Measurements from ENCODE around the gene KCNG4. TPM values are rescaled to one million over a fixed set of nuclear protein-coding genes. Genes with fewer than 3 reads are reported as not detected.

The KCNG4 gene
- total and polyA plus RNA-seq, 2 experiments from 2014 or later: 0.07 TPM; not detected in 1

DNA sequence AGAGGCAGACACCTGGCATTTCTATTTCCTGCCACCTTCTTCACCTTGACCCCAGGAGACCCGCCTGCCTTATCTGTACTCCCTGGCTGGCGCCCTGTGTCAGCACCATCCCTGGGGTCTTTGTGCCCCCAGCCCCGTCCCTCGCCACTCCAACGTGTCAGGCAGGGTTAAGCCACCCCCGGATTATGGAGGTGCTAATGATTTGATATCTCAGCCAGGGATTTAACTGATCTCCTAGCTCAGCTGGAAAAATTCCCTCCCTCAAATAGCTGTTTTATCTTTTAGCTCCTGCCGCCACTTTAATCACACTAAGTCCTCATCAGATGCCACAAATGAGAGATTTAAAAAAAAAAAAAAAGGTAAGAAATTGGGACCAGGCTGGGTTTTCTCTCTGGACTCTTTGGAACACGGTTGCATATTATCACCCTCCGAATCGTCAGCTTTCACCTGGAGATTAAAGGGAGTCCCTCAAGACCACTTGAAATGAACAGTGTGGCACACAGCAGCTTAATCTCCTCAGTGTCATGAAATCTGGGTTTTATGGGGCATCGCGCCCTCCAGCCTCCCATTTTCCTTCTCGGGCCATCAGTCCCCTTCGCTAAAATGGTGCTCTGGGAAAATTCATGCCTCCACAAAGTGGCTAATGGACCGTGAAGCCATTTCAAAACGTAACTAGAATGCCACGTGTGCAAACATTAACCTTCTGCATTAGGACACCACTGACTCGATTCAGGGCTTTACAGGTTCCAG is 28.7 kb upstream of the KCNG4 start:
- no peak for ATAC-seq
- no peaks in the 10 kb centered on the region for H3K79me2 ChIP-seq (replicated peaks; ENCODE audit: insufficient read depth)
- no peak for TF ChIP-seq POLR2AphosphoS5 (IDR thresholded peaks at IDR 0.05; ENCODE audit: low read depth)
- no peak for TF ChIP-seq EZH2 (IDR thresholded peaks at IDR 0.05; ENCODE audit: low read depth, unreplicated experiment)
- no peak for TF ChIP-seq JUNB (IDR thresholded peaks at IDR 0.05; ENCODE audit: unreplicated experiment)
- TF ChIP-seq, protein P1, sequence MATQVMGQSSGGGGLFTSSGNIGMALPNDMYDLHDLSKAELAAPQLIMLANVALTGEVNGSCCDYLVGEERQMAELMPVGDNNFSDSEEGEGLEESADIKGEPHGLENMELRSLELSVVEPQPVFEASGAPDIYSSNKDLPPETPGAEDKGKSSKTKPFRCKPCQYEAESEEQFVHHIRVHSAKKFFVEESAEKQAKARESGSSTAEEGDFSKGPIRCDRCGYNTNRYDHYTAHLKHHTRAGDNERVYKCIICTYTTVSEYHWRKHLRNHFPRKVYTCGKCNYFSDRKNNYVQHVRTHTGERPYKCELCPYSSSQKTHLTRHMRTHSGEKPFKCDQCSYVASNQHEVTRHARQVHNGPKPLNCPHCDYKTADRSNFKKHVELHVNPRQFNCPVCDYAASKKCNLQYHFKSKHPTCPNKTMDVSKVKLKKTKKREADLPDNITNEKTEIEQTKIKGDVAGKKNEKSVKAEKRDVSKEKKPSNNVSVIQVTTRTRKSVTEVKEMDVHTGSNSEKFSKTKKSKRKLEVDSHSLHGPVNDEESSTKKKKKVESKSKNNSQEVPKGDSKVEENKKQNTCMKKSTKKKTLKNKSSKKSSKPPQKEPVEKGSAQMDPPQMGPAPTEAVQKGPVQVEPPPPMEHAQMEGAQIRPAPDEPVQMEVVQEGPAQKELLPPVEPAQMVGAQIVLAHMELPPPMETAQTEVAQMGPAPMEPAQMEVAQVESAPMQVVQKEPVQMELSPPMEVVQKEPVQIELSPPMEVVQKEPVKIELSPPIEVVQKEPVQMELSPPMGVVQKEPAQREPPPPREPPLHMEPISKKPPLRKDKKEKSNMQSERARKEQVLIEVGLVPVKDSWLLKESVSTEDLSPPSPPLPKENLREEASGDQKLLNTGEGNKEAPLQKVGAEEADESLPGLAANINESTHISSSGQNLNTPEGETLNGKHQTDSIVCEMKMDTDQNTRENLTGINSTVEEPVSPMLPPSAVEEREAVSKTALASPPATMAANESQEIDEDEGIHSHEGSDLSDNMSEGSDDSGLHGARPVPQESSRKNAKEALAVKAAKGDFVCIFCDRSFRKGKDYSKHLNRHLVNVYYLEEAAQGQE (IDR thresholded peaks at IDR 0.05; ENCODE audit: unreplicated experiment): no peak
- no peak for TF ChIP-seq ETS1 (IDR thresholded peaks at IDR 0.05)
- TF ChIP-seq, protein P2, sequence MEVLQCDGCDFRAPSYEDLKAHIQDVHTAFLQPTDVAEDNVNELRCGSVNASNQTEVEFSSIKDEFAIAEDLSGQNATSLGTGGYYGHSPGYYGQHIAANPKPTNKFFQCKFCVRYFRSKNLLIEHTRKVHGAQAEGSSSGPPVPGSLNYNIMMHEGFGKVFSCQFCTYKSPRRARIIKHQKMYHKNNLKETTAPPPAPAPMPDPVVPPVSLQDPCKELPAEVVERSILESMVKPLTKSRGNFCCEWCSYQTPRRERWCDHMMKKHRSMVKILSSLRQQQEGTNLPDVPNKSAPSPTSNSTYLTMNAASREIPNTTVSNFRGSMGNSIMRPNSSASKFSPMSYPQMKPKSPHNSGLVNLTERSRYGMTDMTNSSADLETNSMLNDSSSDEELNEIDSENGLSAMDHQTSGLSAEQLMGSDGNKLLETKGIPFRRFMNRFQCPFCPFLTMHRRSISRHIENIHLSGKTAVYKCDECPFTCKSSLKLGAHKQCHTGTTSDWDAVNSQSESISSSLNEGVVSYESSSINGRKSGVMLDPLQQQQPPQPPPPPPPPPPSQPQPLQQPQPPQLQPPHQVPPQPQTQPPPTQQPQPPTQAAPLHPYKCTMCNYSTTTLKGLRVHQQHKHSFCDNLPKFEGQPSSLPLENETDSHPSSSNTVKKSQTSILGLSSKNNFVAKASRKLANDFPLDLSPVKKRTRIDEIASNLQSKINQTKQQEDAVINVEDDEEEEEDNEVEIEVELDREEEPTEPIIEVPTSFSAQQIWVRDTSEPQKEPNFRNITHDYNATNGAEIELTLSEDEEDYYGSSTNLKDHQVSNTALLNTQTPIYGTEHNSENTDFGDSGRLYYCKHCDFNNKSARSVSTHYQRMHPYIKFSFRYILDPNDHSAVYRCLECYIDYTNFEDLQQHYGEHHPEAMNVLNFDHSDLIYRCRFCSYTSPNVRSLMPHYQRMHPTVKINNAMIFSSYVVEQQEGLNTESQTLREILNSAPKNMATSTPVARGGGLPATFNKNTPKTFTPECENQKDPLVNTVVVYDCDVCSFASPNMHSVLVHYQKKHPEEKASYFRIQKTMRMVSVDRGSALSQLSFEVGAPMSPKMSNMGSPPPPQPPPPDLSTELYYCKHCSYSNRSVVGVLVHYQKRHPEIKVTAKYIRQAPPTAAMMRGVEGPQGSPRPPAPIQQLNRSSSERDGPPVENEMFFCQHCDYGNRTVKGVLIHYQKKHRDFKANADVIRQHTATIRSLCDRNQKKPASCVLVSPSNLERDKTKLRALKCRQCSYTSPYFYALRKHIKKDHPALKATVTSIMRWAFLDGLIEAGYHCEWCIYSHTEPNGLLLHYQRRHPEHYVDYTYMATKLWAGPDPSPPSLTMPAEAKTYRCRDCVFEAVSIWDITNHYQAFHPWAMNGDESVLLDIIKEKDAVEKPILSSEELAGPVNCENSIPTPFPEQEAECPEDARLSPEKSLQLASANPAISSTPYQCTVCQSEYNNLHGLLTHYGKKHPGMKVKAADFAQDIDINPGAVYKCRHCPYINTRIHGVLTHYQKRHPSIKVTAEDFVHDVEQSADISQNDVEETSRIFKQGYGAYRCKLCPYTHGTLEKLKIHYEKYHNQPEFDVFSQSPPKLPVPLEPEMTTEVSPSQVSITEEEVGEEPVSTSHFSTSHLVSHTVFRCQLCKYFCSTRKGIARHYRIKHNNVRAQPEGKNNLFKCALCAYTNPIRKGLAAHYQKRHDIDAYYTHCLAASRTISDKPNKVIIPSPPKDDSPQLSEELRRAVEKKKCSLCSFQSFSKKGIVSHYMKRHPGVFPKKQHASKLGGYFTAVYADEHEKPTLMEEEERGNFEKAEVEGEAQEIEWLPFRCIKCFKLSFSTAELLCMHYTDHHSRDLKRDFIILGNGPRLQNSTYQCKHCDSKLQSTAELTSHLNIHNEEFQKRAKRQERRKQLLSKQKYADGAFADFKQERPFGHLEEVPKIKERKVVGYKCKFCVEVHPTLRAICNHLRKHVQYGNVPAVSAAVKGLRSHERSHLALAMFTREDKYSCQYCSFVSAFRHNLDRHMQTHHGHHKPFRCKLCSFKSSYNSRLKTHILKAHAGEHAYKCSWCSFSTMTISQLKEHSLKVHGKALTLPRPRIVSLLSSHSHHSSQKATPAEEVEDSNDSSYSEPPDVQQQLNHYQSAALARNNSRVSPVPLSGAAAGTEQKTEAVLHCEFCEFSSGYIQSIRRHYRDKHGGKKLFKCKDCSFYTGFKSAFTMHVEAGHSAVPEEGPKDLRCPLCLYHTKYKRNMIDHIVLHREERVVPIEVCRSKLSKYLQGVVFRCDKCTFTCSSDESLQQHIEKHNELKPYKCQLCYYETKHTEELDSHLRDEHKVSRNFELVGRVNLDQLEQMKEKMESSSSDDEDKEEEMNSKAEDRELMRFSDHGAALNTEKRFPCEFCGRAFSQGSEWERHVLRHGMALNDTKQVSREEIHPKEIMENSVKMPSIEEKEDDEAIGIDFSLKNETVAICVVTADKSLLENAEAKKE (CRISPR knock-in tag; IDR thresholded peaks at IDR 0.05): no peak
- TF ChIP-seq STAT1 (IDR thresholded peaks at IDR 0.05; ENCODE audit: unreplicated experiment): no peak
- no peak for TF ChIP-seq NANOG (IDR thresholded peaks at IDR 0.05; ENCODE audit: borderline replicate concordance)
- TF ChIP-seq ZNF114 (CRISPR knock-in tag; IDR thresholded peaks at IDR 0.05): no peak
- no peak overlapping the region for H3K27ac ChIP-seq (ENCODE audit: low read depth)
- H3K27me3 ChIP-seq (ENCODE audit: insufficient read depth): no peaks in the 10 kb centered on the region
- H3K4me3 Mint-ChIP-seq: no peak overlapping the region
- H3K4me1 Mint-ChIP-seq: no peaks in the 10 kb centered on the region
- H3K36me3 ChIP-seq (ENCODE audit: insufficient read depth): no peaks in the 10 kb centered on the region
- H3F3A ChIP-seq (replicated peaks; ENCODE audit: low read depth): no peaks in the 10 kb centered on the region
- no peak overlapping the region for H3K27ac Mint-ChIP-seq
- no peaks in the 10 kb centered on the region for H3K4me1 ChIP-seq (ENCODE audit: insufficient read depth)
- no peak overlapping the region for H2AFZ ChIP-seq
- no peak overlapping the region for H3K4me2 ChIP-seq
- no peaks in the 10 kb centered on the region for H3K9me3 Mint-ChIP-seq
- H4K20me1 ChIP-seq (replicated peaks; ENCODE audit: insufficient read depth): no peaks in the 10 kb centered on the region
- no peaks in the 10 kb centered on the region for H3K36me3 Mint-ChIP-seq (ENCODE audit: low read depth)
- no peak for DNase-seq (ENCODE audit: low spot score)
- H3K4me3 ChIP-seq: no peak overlapping the region
- peaks cover 7% of the 10 kb centered on the region; the same call in 1 of the 2 replicates for H3K9me2 ChIP-seq (ENCODE audit: insufficient read depth)
- peaks cover 4% of the 10 kb centered on the region for H3K27me3 Mint-ChIP-seq (ENCODE audit: insufficient read depth, low read depth, poor library complexity)

Measured in GM23338 (cell line).